NCI-H128 (cell line): Measurements from ENCODE around the gene EFHD2.
"Not testable (repeated sequence)": the region's sequence is repeated elsewhere in the genome, so short reads cannot be mapped to it uniquely, and the experiment has no call there.

ENCODE experiments used
- DNase-seq: peaks from one replicate; lab custom pipeline; 2025; ENCODE audit not compliant: unreplicated experiment; lab: John Stamatoyannopoulos, UW

Gene EFHD2

DNA sequence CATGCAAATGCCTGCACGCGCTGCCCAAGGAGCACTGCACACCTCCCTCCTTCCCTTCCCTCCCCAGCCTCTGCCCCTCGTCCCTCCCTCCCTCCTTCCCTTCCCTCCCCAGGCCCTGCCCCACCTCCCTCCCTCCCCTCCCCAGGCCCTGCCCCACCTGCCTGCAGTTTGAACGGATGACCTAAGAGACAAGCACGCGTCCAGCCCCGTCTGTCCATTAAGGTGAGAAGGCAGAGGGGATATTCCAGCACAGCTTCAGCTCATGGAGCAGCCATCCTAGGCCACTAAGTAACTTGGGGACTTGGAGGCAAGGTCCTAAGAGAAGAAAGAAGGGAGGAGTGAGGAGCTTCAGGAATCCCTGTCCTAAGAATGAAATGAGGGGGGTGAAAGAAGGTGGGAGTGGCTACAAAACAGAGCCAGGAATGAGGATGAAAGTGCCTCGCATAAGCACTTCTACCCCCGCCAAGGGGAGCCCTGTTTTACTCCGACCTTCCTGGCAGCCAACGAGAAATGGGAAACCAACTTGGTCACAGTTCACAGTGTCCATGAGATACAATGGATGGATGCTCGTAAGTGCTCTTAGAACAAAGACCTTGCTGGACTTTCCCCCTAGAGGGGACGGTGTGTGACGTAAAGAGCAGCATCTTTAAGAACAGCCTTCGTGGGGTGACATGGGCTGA lies 21.3 kb upstream of the EFHD2 start:
- no peak for DNase-seq

GRCh38 chr1:15389828-15390227 lies 19.9 kb upstream of the EFHD2 start:
- DNase-seq, result not testable (repeated sequence)

GRCh38 chr1:15390667-15391066 lies 19.0 kb upstream of the EFHD2 start:
- no peak for DNase-seq

GRCh38 chr1:15391366-15391765 lies 18.3 kb upstream of the EFHD2 start:
- DNase-seq, result no peak

DNA sequence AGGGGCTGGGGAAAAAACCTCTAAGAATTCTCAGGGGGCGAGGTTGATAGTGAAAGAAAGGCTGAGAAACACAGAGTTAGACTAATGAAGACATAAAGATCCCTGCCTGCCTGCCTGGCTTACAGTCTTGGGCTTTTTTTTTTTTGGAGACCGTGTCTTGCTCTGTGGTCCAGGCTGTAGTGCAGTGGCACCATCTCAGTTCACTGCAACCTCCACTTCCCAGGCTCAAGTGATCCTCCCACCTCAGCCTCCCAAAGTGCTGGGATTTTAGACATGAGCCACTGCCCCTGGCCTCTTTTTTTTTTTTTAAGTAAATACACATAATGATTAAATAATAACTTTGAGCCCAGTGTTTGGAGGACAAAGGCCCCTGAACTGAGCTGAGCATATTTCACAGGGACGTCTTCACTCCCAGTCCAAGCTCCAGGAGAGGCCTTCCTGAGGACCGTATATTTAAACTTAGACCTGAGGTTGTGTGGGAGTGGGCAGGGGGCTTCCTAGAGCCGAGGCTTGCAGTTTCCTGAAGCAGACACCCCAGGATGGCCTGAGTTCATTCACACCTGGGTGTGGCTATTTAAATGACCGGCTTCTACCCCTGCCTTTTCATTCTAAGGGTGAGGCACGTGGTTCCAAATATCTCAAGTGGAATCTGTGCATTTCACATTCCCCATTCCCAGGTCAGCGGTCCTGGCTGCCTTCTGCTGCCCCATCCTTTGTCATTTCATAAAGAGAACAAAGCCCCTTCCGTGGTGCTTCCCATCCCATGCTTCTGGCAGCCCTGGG lies 16.0 kb upstream of the EFHD2 start:
- DNase-seq, result no peak

DNA sequence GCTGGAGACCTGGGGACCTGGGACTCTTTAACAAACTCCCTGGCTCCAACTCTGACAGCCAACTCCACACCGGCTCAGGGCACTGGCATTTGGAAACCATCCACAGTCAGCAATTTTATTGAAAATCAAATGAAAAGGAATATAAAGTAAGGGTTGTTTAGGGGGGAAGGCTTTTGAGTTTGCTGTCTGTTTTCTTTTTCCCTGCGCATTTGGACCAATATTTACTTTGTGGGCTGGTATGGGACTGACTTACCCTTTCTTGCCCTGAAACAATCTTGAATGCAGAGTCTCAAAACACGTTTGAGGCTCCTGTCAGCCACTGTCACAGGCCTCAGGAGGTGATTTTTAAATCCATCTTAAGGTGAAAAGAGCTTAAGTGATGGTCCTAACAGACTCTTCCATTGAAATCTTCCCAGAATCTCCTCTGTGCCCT lies 15.4 kb upstream of the EFHD2 start:
- DNase-seq, result no peak

DNA sequence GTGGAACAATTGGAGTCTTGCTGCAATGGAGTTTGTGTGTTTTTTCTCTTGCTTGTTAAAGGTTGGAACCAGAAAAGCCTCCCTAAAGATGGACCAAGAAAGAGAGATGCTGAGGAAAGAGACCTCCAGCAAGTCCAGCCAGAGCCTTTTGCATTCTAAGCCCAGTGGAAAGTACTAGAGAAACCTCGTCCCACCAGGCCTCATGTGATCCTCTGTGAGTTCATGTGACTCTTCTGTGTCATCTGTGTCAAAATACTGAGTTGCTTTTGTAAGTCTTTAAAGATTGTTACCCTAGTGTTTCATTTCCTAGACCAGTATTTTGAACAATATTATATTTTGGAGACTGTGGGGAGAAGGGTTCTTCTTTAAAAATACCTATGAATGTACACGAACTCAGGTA lies 12.5 kb upstream of the EFHD2 start:
- DNase-seq, result no peak

GRCh38 chr1:15399710-15400109 lies 10.0 kb upstream of the EFHD2 start:
- no peak for DNase-seq

DNA sequence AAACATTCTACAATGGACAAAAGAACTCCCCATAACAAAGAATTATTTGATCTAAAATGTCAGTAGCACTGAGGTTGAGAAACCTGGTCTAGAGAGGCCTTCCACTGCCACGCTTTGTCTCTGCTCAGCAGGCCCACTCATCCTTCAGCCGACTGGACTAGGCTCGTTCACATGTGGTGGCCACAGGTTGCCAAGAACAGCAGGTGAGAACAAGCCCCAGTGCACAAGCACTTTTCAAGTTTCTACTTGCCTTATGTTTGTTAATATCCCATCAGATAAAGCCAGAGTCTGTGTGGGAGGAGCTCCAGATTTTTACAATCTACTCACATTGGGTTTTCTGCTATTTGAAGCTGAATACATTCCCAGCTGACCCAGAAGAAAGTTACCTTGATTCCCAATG lies 9.1 kb upstream of the EFHD2 start:
- no peak for DNase-seq

GRCh38 chr1:15401391-15402055 lies 8.2 kb upstream of the EFHD2 start:
- DNase-seq, result no peak

DNA sequence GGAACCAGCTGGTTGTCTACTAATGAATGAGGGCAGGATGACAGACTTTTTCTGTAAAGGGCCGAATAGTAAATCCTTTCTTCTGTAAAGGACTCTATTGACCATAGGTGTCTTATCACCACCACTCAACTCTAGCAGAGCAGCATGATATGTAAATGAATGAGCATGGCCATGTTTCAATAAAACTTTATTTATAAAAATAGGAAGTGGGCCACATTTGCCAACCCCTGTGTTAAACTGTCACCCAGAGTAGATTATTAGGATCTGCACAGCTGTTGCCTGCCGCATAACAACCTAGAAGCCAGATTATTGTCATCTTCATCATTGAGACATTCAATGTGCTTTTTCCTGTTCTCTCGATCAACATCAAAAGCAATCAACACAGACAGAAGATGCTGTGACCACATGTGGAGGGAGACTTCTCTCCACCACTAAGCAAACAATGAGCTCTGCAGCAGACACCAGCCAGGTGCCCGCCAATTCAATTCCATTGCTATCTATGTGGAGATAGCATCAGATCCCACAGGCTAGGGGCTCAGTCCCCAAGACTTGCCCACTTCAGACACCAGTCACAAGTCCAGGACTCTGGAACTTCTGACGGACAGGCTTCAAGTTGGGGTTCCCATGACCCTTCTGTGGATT lies 6.8 kb upstream of the EFHD2 start:
- DNase-seq, result no peak

- DNase-seq, result no peak
Measured at GRCh38 chr1:15403962-15404580, 5.6 kb upstream of the EFHD2 start.

DNA sequence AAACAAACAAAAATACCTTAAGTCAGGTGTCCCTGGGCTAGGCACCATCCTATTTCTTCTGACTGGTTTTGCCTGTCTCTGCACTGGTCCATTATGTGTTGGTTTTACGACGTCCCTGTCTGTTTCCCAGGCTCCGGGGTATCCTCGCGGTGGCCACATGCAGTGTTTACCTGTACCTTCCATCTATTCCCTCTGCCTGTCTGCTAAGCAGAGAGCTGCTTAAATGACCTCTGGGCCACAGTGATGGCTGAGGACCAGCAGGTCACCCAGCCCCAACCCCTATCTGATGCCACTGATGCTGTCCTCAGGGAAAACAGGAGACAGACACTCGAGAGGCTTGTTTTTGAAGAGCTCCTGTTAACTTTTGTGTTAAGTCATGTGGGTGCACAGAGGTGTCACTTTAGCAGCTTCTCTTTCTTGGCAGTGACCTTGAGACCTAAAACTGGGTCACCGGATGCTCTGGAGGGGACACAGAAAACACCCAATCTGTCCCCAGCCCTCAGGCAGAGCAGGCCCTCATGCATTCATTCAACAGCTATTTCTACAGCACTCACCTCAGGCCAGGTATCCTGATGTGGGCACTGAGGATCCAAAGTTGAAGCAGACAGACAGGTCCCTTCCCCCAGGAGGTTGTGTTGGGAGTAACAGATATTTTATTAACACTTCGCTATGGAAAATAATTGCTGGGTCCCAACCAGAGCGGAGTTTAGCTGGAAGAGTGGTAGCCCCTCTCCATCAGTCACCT lies 4.4 kb upstream of the EFHD2 start:
- DNase-seq, result no peak

- DNase-seq, result no peak
Measured at GRCh38 chr1:15406614-15407559, 2.8 kb upstream of the EFHD2 start.

DNA sequence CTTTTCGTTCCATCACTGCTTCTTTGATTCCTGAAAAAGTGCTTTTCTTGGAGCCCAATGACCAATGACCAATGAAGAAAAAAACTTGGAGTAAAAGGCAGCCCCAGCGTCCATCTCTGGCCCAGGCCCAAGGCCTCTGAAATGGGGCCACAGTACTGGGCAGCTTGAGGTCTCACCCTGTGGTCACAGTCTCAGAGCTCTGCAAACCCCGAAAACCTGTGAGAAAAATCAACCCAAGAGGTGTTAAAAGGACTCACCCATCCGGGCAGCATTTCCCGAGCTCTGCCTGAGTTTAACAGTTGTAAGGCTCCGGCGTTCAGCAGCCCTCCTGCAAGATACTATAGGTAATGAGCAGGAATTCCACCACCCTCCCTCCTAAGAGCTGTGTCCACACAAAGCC lies 2.1 kb upstream of the EFHD2 start:
- no peak for DNase-seq

GRCh38 chr1:15408890-15409387 lies 749 bp upstream of the EFHD2 start:
- DNase-seq, result no peak

- DNase-seq, result no peak
Measured at GRCh38 chr1:15410223-15410883, 665 bp downstream of the EFHD2 start.

GRCh38 chr1:15410884-15411245 lies 1.2 kb downstream of the EFHD2 start:
- DNase-seq, result no peak
